ENCODE data around the gene PAPSS1.

Gene PAPSS1

GRCh38 chr4:107721436-107722100 is 1.5 kb upstream of the PAPSS1 start:
- no peak for TF ChIP-seq CTCF (IDR thresholded peaks at IDR 0.05)
- TF ChIP-seq ZFX (IDR thresholded peaks at IDR 0.05; ENCODE audit: borderline replicate concordance): no peak
- H3K27ac ChIP-seq: peak overlapping the region; percentile 93

DNA sequence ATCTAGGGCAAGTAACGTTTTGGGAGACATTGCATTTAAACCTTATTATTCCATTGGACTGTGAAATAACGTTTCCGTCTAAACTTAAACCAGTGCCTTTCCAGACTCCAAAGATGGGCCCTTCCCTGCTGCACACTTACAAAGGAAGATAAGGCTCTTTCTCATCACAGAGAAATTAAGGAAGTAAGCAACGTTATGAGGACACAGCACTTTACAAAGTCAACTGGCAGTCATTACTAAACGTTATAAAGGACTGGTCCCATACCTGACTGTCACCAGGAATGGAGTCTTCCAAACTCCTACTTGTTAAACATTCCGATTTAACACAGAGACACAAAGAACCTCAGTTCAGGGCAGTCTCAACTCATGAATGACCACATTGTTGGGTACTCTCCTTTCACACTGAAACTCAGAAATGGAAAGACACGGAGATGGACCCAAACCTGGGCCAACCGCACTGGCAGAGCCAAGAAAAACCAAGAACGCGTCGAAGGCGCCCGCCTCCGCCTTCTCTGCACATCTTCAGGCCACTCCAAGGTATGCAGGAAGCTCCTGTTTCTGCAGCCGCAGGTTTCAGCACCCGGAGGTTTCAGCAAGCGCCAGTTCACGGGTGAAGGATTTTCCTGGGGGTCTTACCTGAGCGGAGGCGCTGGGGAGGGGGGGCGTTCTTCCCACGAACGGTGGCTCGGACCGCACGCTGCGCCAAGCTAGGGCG is 670 bp downstream of the PAPSS1 start:
- peak overlapping the region; percentile 93 for H3K27ac ChIP-seq
- TF ChIP-seq ZFX (IDR thresholded peaks at IDR 0.05; ENCODE audit: borderline replicate concordance): no peak
- TF ChIP-seq CTCF (IDR thresholded peaks at IDR 0.05): no peak

DNA sequence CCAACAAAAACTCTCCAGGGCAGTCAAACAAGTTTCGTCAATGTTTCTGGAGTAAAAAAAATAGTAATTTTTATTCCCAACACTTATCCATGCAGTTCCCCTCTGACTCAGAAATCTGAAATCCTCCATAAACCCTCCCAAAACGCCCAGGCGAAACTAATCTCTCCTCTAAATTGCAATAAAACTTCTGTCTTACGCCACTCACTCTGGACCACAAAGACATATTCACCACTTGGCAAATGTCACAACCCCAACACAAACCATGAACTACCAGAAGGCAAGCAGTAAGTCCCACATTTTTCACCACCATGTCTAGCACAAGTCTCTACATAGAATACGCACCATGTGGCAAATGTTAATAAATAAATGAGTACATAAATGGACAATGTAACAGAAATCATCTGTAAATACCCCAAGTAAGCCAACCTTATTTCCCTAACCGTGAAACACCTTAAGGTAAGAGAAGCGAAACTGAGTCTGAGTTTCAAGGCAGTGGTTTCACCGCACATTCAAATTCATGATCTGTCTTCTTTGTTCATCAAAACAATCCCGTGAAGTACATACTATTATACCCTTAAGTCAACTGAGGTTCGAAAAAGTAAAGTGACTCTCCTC is 1.6 kb downstream of the PAPSS1 start:
- H3K27ac ChIP-seq: no peak overlapping the region
- TF ChIP-seq ZFX (IDR thresholded peaks at IDR 0.05; ENCODE audit: borderline replicate concordance) (no peak), CTCF (IDR thresholded peaks at IDR 0.05) (no peak)

- no peak overlapping the region for H3K27ac ChIP-seq
- TF ChIP-seq ZFX (IDR thresholded peaks at IDR 0.05; ENCODE audit: borderline replicate concordance) (no peak), CTCF (IDR thresholded peaks at IDR 0.05) (no peak)
Measured at GRCh38 chr4:107714256-107714655, 5.8 kb downstream of the PAPSS1 start.

- H3K27ac ChIP-seq: peak overlapping the region; percentile 35; the same call in 1 of the 2 replicates
Measured at GRCh38 chr4:107712236-107712635, 7.8 kb downstream of the PAPSS1 start.

DNA sequence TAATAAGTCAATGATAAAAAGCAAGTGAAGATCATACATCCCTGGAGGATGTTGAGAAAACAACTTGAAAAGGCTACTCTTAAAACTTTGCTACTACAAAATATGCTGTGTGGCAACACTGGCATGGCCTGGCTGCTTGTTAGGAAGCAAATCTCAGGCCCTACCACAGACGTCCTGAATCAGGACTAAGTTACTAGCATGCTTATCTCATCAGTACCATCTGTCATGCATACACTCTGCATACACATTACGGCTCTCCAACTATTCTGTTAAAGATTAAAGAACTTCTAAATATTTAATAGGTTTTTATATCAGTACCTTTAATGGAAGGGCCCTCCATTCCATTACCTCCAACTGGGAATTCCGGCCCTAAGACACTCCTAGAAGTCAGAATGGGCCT is 8.2 kb downstream of the PAPSS1 start:
- peak overlapping the region; percentile 35; the same call in 1 of the 2 replicates for H3K27ac ChIP-seq
- TF ChIP-seq CTCF (IDR thresholded peaks at IDR 0.05): no peak

More at GRCh38 chr4:107712236-107712635, 7.8 kb downstream of the PAPSS1 start:
- TF ChIP-seq CTCF (IDR thresholded peaks at IDR 0.05): no peak
- TF ChIP-seq ZFX (IDR thresholded peaks at IDR 0.05; ENCODE audit: borderline replicate concordance): no peak
